Measurements from ENCODE around the gene NXPH2. TPM values are rescaled to one million over a fixed set of nuclear protein-coding genes. Genes with fewer than 3 reads are reported as not detected.

Gene NXPH2
- total RNA-seq, 2 experiments from 2014 or later: not detected

- no peak overlapping the region for H3K27ac ChIP-seq (ENCODE audit: low read depth in 1 of 2, low read length in 2 of 2)
- no peaks in the 10 kb centered on the region for H3K27me3 ChIP-seq (ENCODE audit: control insufficient read depth in 1 of 2, insufficient read depth in 2 of 2, low read length in 2 of 2)
- no peaks in the 10 kb centered on the region for H3K9me3 Mint-ChIP-seq
- ATAC-seq (ENCODE audit: poor library complexity) (no peak), DNase-seq (no peak)
- no peak overlapping the region for H3K4me3 Mint-ChIP-seq
- H3K4me1 Mint-ChIP-seq (ENCODE audit: low read depth): no peaks in the 10 kb centered on the region
- CTCF ChIA-PET: no interaction called here
- intact Hi-C loops (cut with DNase I, micrococcal nuclease): no loop called here
- peaks cover 9% of the 10 kb centered on the region for H3K27me3 Mint-ChIP-seq
- no peaks in the 10 kb centered on the region for H3K36me3 ChIP-seq (ENCODE audit: insufficient read depth, low read length)
- no peaks in the 10 kb centered on the region for H3K4me1 ChIP-seq (ENCODE audit: insufficient read depth, low read length)
- H3K4me3 ChIP-seq (ENCODE audit: low read length): no peak overlapping the region
- no peaks in the 10 kb centered on the region for H3K36me3 Mint-ChIP-seq (ENCODE audit: low read depth)
- no peaks in the 10 kb centered on the region for H3K9me3 ChIP-seq (ENCODE audit: control insufficient read depth in 1 of 2, insufficient read depth in 1 of 2, low read length in 2 of 2)
- no peak overlapping the region for H3K27ac Mint-ChIP-seq
- POLR2A ChIA-PET: no interaction called here
- TF ChIP-seq, protein P1, sequence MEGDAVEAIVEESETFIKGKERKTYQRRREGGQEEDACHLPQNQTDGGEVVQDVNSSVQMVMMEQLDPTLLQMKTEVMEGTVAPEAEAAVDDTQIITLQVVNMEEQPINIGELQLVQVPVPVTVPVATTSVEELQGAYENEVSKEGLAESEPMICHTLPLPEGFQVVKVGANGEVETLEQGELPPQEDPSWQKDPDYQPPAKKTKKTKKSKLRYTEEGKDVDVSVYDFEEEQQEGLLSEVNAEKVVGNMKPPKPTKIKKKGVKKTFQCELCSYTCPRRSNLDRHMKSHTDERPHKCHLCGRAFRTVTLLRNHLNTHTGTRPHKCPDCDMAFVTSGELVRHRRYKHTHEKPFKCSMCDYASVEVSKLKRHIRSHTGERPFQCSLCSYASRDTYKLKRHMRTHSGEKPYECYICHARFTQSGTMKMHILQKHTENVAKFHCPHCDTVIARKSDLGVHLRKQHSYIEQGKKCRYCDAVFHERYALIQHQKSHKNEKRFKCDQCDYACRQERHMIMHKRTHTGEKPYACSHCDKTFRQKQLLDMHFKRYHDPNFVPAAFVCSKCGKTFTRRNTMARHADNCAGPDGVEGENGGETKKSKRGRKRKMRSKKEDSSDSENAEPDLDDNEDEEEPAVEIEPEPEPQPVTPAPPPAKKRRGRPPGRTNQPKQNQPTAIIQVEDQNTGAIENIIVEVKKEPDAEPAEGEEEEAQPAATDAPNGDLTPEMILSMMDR (IDR thresholded peaks at IDR 0.05): no peak
These were observed 43.5 kb upstream of the NXPH2 start for GRCh38 chr2:138823666-138824065.

- ChIA-PET CTCF (no interaction called here), POLR2A (no interaction called here)
These were observed 39.8 kb upstream of the NXPH2 start for GRCh38 chr2:138819964-138820363.

GRCh38 chr2:138818556-138818955, 38.4 kb upstream of the NXPH2 start:
- Mint-ChIP-seq H3K27me3 (peaks cover 4% of the 10 kb centered on the region), H3K36me3 (ENCODE audit: low read depth) (no peaks in the 10 kb centered on the region), H3K4me3 (no peak overlapping the region), H3K27ac (no peak overlapping the region), H3K9me3 (no peaks in the 10 kb centered on the region), H3K4me1 (ENCODE audit: low read depth) (no peaks in the 10 kb centered on the region)
- H3K36me3 ChIP-seq (ENCODE audit: insufficient read depth, low read length): no peaks in the 10 kb centered on the region
- peaks cover 0 to 11% of the 10 kb centered on the region in 2 experiments for H3K27me3 ChIP-seq (ENCODE audit: control insufficient read depth in 1 of 2, insufficient read depth in 2 of 2, low read length in 2 of 2)
- POLR2A ChIA-PET: no interaction called here
- intact Hi-C loops (cut with DNase I, micrococcal nuclease): no loop called here
- H3K4me3 ChIP-seq (ENCODE audit: low read length): no peak overlapping the region
- H3K27ac ChIP-seq (ENCODE audit: low read depth in 1 of 2, low read length in 2 of 2): no peak overlapping the region
- TF ChIP-seq, protein P1 (IDR thresholded peaks at IDR 0.05): no peak
- ATAC-seq (ENCODE audit: poor library complexity) (no peak), DNase-seq (no peak)
- CTCF ChIA-PET: no interaction called here
- no peaks in the 10 kb centered on the region for H3K9me3 ChIP-seq (ENCODE audit: control insufficient read depth in 1 of 2, insufficient read depth in 1 of 2, low read length in 2 of 2)
- no peaks in the 10 kb centered on the region for H3K4me1 ChIP-seq (ENCODE audit: insufficient read depth, low read length)

More at GRCh38 chr2:138819964-138820363, 39.8 kb upstream of the NXPH2 start:
- Mint-ChIP-seq H3K4me1 (ENCODE audit: low read depth) (no peaks in the 10 kb centered on the region), H3K27ac (no peak overlapping the region), H3K36me3 (ENCODE audit: low read depth) (no peaks in the 10 kb centered on the region), H3K9me3 (no peaks in the 10 kb centered on the region), H3K4me3 (no peak overlapping the region), H3K27me3 (peaks cover 4% of the 10 kb centered on the region)
- Histone ChIP-seq H3K27ac (ENCODE audit: low read depth in 1 of 2, low read length in 2 of 2) (no peak overlapping the region), H3K27me3 (ENCODE audit: control insufficient read depth in 1 of 2, insufficient read depth in 2 of 2, low read length in 2 of 2) (peaks cover 0 to 6% of the 10 kb centered on the region in 2 experiments), H3K36me3 (ENCODE audit: insufficient read depth, low read length) (no peaks in the 10 kb centered on the region), H3K4me3 (ENCODE audit: low read length) (no peak overlapping the region), H3K9me3 (ENCODE audit: control insufficient read depth in 1 of 2, insufficient read depth in 1 of 2, low read length in 2 of 2) (no peaks in the 10 kb centered on the region), H3K4me1 (ENCODE audit: insufficient read depth, low read length) (no peaks in the 10 kb centered on the region)
- DNase-seq: no peak
- intact Hi-C loops (cut with DNase I, micrococcal nuclease): no loop called here
- no peak for ATAC-seq (ENCODE audit: poor library complexity)
- TF ChIP-seq, protein P1 (IDR thresholded peaks at IDR 0.05): no peak
